Stomach smooth muscle (tissue), 2 donors: ENCODE results near the gene SMARCB1.

ENCODE experiments used
- H3K27ac ChIP-seq: one replicate; pipeline ENCODE4 v1.7.0; 2013; ENCODE audit warnings: mild to moderate bottlenecking, low read length, inconsistent platforms
- H3K27me3 ChIP-seq, 2 donors: one replicate each; pipeline ENCODE4 v1.7.0; 2013; ENCODE audit warnings: low read length in 2 of 2; ENCODE audit not compliant: insufficient read depth in 2 of 2, control insufficient read depth in 1 of 2
- H3K36me3 ChIP-seq, 2 donors: one replicate each; pipeline ENCODE4 v1.7.0; 2013; ENCODE audit warnings: low read length in 2 of 2; ENCODE audit not compliant: control insufficient read depth in 2 of 2, insufficient read depth in 2 of 2
- H3K4me1 ChIP-seq: one replicate; pipeline ENCODE4 v1.7.0; 2013; ENCODE audit warnings: low read length; ENCODE audit not compliant: control insufficient read depth, insufficient read depth
- H3K4me3 ChIP-seq, 2 donors: one replicate each; pipeline ENCODE4 v1.7.0; 2013; ENCODE audit warnings: low read length in 2 of 2
- H3K9ac ChIP-seq, 2 donors: one replicate each; pipeline ENCODE4 v1.7.0; 2013; ENCODE audit warnings: low read length in 2 of 2, mild to moderate bottlenecking in 1 of 2
- H3K9me3 ChIP-seq, 2 donors: one replicate each; pipeline ENCODE4 v1.7.0; 2013; ENCODE audit warnings: low read length in 2 of 2; ENCODE audit not compliant: control insufficient read depth in 2 of 2
- donor health status: healthy.
- donor health status: Pancreatic carcinoma.

The SMARCB1 gene

DNA sequence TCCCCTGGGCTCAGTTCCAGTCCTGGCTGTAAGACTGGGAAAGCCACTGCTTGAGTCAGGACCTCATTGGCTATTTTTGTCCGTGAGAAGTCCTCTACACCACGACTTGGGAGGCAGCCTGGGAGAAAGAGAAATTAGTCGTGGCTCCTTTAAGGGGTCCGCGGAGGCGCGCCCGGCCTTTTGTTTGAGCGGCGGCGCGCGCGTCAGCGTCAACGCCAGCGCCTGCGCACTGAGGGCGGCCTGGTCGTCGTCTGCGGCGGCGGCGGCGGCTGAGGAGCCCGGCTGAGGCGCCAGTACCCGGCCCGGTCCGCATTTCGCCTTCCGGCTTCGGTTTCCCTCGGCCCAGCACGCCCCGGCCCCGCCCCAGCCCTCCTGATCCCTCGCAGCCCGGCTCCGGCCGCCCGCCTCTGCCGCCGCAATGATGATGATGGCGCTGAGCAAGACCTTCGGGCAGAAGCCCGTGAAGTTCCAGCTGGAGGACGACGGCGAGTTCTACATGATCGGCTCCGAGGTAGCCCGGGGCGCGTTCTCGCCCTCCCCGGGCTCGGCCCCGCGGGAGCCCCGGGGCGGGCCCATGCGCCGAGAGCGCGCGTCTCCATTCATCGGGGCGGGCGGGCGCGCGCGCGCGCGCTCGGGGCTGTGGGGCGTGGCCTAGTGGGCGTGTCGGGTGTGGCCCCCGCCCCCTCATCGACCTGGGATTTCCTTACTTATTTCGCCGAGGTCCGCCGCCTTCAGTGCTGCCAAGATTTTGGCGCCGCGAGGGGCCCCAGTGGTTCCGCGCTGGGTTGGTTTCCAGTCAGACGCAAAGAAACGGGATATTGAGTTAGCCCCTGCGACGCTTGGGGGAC lies at the start of gene SMARCB1:
Gene SMARCB1 (plus strand): TSS at position 215 of the 848 bp plus-strand sequence. CDS start 204 bp downstream, at position 419.
- no peaks in the 10 kb centered on the region for H3K9me3 ChIP-seq
- peak within 1 kb of the TSS; percentile 82 to 92 for H3K9ac ChIP-seq
- peak within 1 kb of the TSS; percentile 87 to 93 for H3K4me3 ChIP-seq
- peaks cover 34% of the 10 kb centered on the region for H3K4me1 ChIP-seq
- H3K27me3 ChIP-seq, result no peaks in the 10 kb centered on the region
- H3K36me3 ChIP-seq, result peaks cover 4 to 5% of the 10 kb centered on the region in 2 donors
- peak within 1 kb of the TSS; percentile 94 for H3K27ac ChIP-seq

- no peaks in the 10 kb centered on the region for H3K9me3 ChIP-seq
- H3K9ac ChIP-seq, result no peak overlapping the region
- no peak overlapping the region for H3K27ac ChIP-seq
- peaks cover 5% of the 10 kb centered on the region for H3K4me1 ChIP-seq
- H3K4me3 ChIP-seq, result no peak overlapping the region
- peaks cover 3 to 9% of the 10 kb centered on the region in 2 donors for H3K36me3 ChIP-seq
- H3K27me3 ChIP-seq, result no peaks in the 10 kb centered on the region
Observed at GRCh38 chr22:23737696-23738095, 49.1 kb upstream of the SMARCB1 start.

DNA sequence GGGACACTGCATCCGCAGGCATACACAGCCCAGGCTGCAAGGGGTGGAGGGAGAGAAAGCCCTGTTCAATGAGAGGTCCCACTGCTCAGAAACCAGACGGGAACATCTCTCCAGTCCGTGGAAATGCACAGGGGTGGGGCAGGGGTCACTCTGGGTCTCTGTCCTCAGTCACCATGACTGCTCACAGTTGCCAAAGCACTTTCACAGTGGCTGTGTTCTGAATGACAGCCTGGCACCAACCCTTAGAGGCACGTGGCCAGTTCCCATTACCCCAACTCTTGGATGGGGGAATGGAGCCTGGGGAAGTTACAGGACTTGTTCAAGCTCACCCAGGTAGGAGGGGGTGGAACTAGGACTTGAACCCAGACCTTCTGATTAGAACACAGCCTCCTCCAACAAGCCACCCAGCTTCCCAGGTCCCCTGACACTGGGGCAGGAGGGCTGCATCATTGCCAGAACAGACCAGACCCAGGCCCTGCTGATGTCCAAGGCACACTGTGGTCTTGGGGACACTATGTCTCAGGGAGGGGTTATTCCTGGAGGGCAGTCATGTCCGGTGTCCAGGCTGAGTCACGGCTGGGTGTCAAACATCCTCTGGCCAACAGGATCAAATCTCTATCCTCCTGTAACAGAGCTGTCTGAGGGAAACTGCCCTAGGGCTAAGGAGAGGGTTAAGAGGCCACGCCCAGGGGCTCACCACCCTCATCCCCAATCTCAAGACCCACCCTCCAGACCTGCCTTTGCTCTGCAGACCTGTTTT lies 44.1 kb upstream of the SMARCB1 start:
- Histone ChIP-seq H3K36me3 (peaks cover 29 to 31% of the 10 kb centered on the region in 2 donors), H3K27me3 (no peaks in the 10 kb centered on the region), H3K4me1 (peaks cover 9% of the 10 kb centered on the region), H3K9ac (no peak overlapping the region), H3K4me3 (no peak overlapping the region), H3K9me3 (peaks cover 0 to 9% of the 10 kb centered on the region in 2 donors), H3K27ac (no peak overlapping the region)

DNA sequence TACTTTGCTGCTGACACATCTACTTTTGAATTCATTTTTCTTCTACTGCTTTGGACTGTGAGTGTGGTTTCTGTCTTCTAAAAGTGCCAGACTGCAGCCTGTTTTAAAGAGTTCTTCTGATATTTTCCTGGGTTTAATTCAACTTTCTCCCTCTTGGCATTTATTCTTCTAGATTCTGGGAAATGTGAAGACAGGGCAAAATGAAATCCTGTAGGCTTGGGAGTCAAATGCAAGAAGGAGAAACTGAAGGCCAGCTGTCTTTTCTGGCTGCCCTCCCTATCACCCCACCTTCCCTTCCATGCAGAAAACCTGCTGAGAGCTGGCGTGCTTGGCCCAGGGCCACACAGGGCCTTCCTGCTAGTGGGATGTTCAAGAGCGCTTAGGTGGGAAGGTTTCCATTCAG lies 43.5 kb upstream of the SMARCB1 start:
- H3K9me3 ChIP-seq, result peaks cover 0 to 9% of the 10 kb centered on the region in 2 donors

DNA sequence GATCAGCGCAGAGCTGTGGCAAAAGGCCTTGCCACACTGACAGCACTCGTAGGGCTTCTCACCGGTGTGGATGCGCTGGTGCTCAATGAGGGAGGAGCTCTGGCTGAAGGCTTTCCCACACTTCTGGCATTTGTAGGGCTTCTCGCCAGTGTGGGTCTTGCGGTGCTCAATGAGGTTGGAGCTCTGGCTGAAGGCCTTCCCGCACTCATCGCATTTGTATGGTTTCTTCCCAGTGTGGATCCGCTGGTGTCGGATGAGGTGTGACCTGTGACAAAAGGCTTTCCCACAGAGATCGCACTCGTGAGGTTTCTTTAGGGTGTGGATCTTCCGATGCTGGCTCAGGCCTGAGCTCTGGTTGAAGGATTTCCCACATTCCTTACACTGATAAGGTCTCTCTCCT lies 42.8 kb upstream of the SMARCB1 start:
- Histone ChIP-seq H3K4me3 (no peak overlapping the region), H3K4me1 (peaks cover 9% of the 10 kb centered on the region), H3K27ac (no peak overlapping the region), H3K27me3 (no peaks in the 10 kb centered on the region), H3K36me3 (peaks cover 29 to 31% of the 10 kb centered on the region in 2 donors), H3K9me3 (peaks cover 0 to 9% of the 10 kb centered on the region in 2 donors), H3K9ac (no peak overlapping the region)

More for the DNA sequence above, 43.5 kb upstream of the SMARCB1 start:
- H3K36me3 ChIP-seq, result peaks cover 29 to 31% of the 10 kb centered on the region in 2 donors
- H3K9ac ChIP-seq, result no peak overlapping the region
- H3K4me3 ChIP-seq, result no peak overlapping the region
- no peak overlapping the region for H3K27ac ChIP-seq
- peaks cover 9% of the 10 kb centered on the region for H3K4me1 ChIP-seq
- H3K27me3 ChIP-seq, result no peaks in the 10 kb centered on the region

DNA sequence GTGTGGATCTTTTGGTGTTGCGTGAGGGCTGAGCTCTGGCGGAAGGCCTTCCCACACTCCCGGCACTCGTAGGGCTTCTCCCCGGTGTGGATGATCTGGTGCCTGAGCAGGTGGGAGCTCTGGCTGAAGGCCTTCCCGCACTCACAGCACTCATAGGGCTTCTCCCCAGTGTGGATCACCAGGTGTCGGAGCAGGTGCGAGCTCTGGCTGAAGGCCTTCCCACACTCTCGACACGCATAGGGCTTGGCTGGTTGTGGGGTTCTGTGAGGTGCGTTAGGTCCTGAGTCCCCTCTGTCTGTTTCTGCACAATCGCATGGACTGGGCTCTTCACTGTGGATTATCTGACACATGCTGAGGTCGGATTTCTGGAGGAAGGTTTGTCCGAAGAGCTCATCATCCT lies 42.3 kb upstream of the SMARCB1 start:
- H3K27me3 ChIP-seq, result no peaks in the 10 kb centered on the region
- peaks cover 0 to 9% of the 10 kb centered on the region in 2 donors for H3K9me3 ChIP-seq
- no peak overlapping the region for H3K4me3 ChIP-seq
- no peak overlapping the region for H3K27ac ChIP-seq
- H3K9ac ChIP-seq, result no peak overlapping the region
- peaks cover 29 to 31% of the 10 kb centered on the region in 2 donors for H3K36me3 ChIP-seq
- peaks cover 9% of the 10 kb centered on the region for H3K4me1 ChIP-seq

GRCh38 chr22:23745791-23746190 lies 41.0 kb upstream of the SMARCB1 start:
- Histone ChIP-seq H3K36me3 (peaks cover 29 to 31% of the 10 kb centered on the region in 2 donors), H3K27ac (no peak overlapping the region), H3K9ac (no peak overlapping the region), H3K27me3 (no peaks in the 10 kb centered on the region), H3K9me3 (peaks cover 0 to 9% of the 10 kb centered on the region in 2 donors), H3K4me1 (peaks cover 17% of the 10 kb centered on the region), H3K4me3 (no peak overlapping the region)

DNA sequence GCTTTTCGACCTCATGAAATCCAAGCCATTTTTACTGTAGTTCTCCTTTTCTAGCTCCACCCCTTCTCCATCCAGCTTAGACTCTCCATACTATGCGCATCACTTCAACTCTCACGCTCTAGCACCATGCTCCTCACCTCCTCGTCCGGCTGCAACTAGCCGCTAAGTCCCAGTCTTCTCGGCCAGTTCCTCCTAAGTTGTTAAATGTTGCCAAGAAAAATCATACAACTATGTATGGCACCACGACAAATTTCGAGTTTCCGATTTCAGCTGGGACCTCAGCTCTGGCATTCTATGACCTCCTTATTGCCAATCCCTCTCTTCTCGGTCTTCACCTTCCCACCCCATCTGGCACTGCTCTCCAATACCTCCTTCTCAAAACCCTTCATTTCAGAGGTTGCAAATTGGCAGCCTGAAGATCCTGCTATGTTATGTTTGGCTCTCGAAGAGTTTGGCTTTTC lies 36.9 kb upstream of the SMARCB1 start:
- no peaks in the 10 kb centered on the region for H3K9me3 ChIP-seq
- no peaks in the 10 kb centered on the region for H3K27me3 ChIP-seq
- peaks cover 4 to 6% of the 10 kb centered on the region in 2 donors for H3K36me3 ChIP-seq
- H3K4me3 ChIP-seq, result peak overlapping the region; percentile 87 to 88
- H3K9ac ChIP-seq, result no peak overlapping the region
- peaks cover 8% of the 10 kb centered on the region for H3K4me1 ChIP-seq
- H3K27ac ChIP-seq, result no peak overlapping the region

GRCh38 chr22:23750367-23750713 lies 36.4 kb upstream of the SMARCB1 start:
- H3K27ac ChIP-seq, result no peak overlapping the region
- H3K36me3 ChIP-seq, result peaks cover 0 to under 1% of the 10 kb centered on the region in 2 donors
- H3K9ac ChIP-seq, result peak overlapping the region; percentile 73 to 83
- H3K9me3 ChIP-seq, result no peaks in the 10 kb centered on the region
- H3K4me1 ChIP-seq, result peaks cover 8% of the 10 kb centered on the region
- no peaks in the 10 kb centered on the region for H3K27me3 ChIP-seq
- peak overlapping the region; percentile 87 to 88 for H3K4me3 ChIP-seq

GRCh38 chr22:23750714-23751440 lies 35.9 kb upstream of the SMARCB1 start, which contains the start of gene ZNF70:
Gene ZNF70, minus strand, starts transcription at chr22:23751112. Its CDS starts 5,972 bp downstream, at chr22:23745140.
- Histone ChIP-seq H3K36me3 (no peaks in the 10 kb centered on the region), H3K27ac (peak within 1 kb of the TSS; percentile 82), H3K4me1 (peaks cover 8% of the 10 kb centered on the region), H3K4me3 (peak within 1 kb of the TSS; percentile 88 to 89), H3K9ac (peak within 1 kb of the TSS; percentile 90 to 95), H3K27me3 (no peaks in the 10 kb centered on the region), H3K9me3 (no peaks in the 10 kb centered on the region)
